GM19452 (cell line): ENCODE results near the gene SCN3B.

Experiments
- ATAC-seq: cut with Tn5 transposase; IDR thresholded peaks from one replicate; pipeline ENCODE4 v1.9.1; 2021; ENCODE audit not compliant: unreplicated experiment

The SCN3B gene

GRCh38 chr11:123659311-123659710, 4.9 kb upstream of the SCN3B start:
- ATAC-seq: no peak

- ATAC-seq: no peak
Observed at GRCh38 chr11:123653827-123654565, 428 bp downstream of the SCN3B start.

- ATAC-seq: no peak
Observed at GRCh38 chr11:123653483-123653826, 969 bp downstream of the SCN3B start.

GRCh38 chr11:123652599-123652998, 1.8 kb downstream of the SCN3B start:
- no peak for ATAC-seq

- no peak for ATAC-seq
Observed at GRCh38 chr11:123650901-123651300, 3.5 kb downstream of the SCN3B start.

- ATAC-seq: no peak
Observed at GRCh38 chr11:123645286-123645975, 9.0 kb downstream of the SCN3B start.

- ATAC-seq: no peak
Observed at GRCh38 chr11:123642435-123642834, 12.0 kb downstream of the SCN3B start.

- ATAC-seq: no peak
Observed at GRCh38 chr11:123641495-123641840, 13.0 kb downstream of the SCN3B start.

GRCh38 chr11:123640677-123641494, 13.5 kb downstream of the SCN3B start:
- no peak for ATAC-seq

- no peak for ATAC-seq
Observed at GRCh38 chr11:123640029-123640428, 14.4 kb downstream of the SCN3B start.

GRCh38 chr11:123630126-123630608, 24.3 kb downstream of the SCN3B start:
- no peak for ATAC-seq

- ATAC-seq: no peak
Observed at GRCh38 chr11:123628936-123629683, 25.3 kb downstream of the SCN3B start.

GRCh38 chr11:123624974-123625373, 29.4 kb downstream of the SCN3B start:
- no peak for ATAC-seq

- no peak for ATAC-seq
Observed at GRCh38 chr11:123622576-123622975, 31.8 kb downstream of the SCN3B start.

GRCh38 chr11:123616505-123617198, 37.8 kb downstream of the SCN3B start:
- ATAC-seq: no peak

- ATAC-seq: no peak
Observed at GRCh38 chr11:123611698-123612097, 42.7 kb downstream of the SCN3B start.

GRCh38 chr11:123608945-123609344, 45.5 kb downstream of the SCN3B start:
- no peak for ATAC-seq

GRCh38 chr11:123608371-123608770, 46.1 kb downstream of the SCN3B start:
- no peak for ATAC-seq

- no peak for ATAC-seq
Observed at GRCh38 chr11:123607781-123608180, 46.6 kb downstream of the SCN3B start.

GRCh38 chr11:123603666-123604065, 50.8 kb downstream of the SCN3B start:
- no peak for ATAC-seq
